H9 (cell line): ENCODE data around the gene YEATS4. TPM values are rescaled to one million over a fixed set of nuclear protein-coding genes. Genes with fewer than 3 reads are reported as not detected.

Source experiments
- DNase-seq: peaks from one replicate; pipeline ENCODE4 v3.0.0-alpha.2; 2017
- H2AFZ ChIP-seq: one replicate; pipeline ENCODE4 v1.6.1; 2013; ENCODE audit warnings: mild to moderate bottlenecking, low read length, control low read depth, moderate library complexity
- H2AK5ac ChIP-seq: 2 replicates; pipeline ENCODE4 v1.6.1; 2013; ENCODE audit warnings: low read length, control low read depth, mixed read lengths; ENCODE audit not compliant: insufficient read length
- H2BK120ac ChIP-seq: one replicate; pipeline ENCODE4 v1.6.1; 2013; ENCODE audit warnings: low read depth, mild to moderate bottlenecking, low read length, control low read depth, inconsistent platforms; ENCODE audit not compliant: poor library complexity, severe bottlenecking
- H2BK12ac ChIP-seq: 2 replicates; pipeline ENCODE4 v1.6.1; 2013; ENCODE audit warnings: low read length, control low read depth, mixed read lengths, low read depth; ENCODE audit not compliant: insufficient read length
- H2BK15ac ChIP-seq: 2 replicates; pipeline ENCODE4 v1.6.1; 2013; ENCODE audit warnings: low read depth, low read length, control low read depth
- H2BK20ac ChIP-seq: one replicate; pipeline ENCODE4 v1.6.1; 2013; ENCODE audit warnings: low read depth, mild to moderate bottlenecking, low read length, control low read depth, inconsistent platforms; ENCODE audit not compliant: poor library complexity, severe bottlenecking
- H2BK5ac ChIP-seq: 2 replicates; pipeline ENCODE4 v1.6.1; 2013; ENCODE audit warnings: low read length, control low read depth, mixed read lengths; ENCODE audit not compliant: insufficient read length
- H3K14ac ChIP-seq: 2 replicates; pipeline ENCODE4 v1.6.1; 2013; ENCODE audit warnings: low read length, control low read depth; ENCODE audit not compliant: insufficient read depth
- H3K18ac ChIP-seq: 2 replicates; pipeline ENCODE4 v1.6.1; 2013; ENCODE audit warnings: low read depth, mild to moderate bottlenecking, mixed read lengths, low read length, control low read depth; ENCODE audit not compliant: insufficient read length
- H3K23ac ChIP-seq: 2 replicates; pipeline ENCODE4 v1.6.1; 2013; ENCODE audit warnings: low read length, control low read depth, mixed read lengths, low read depth; ENCODE audit not compliant: insufficient read length
- H3K23me2 ChIP-seq: 2 replicates; pipeline ENCODE4 v1.6.1; 2013; ENCODE audit warnings: low read depth, mild to moderate bottlenecking, mixed read lengths, low read length, control low read depth; ENCODE audit not compliant: insufficient read length, poor library complexity, severe bottlenecking
- H3K27ac ChIP-seq: 2 replicates; pipeline ENCODE4 v1.5.1; 2013; ENCODE audit warnings: low read length, control low read depth, mixed read lengths, low read depth; ENCODE audit not compliant: insufficient read length
- H3K27me3 ChIP-seq: 2 replicates; pipeline ENCODE4 v1.6.1; 2013; ENCODE audit warnings: low read length, control low read depth, inconsistent platforms; ENCODE audit not compliant: insufficient read depth
- H3K4ac ChIP-seq: 2 replicates; pipeline ENCODE4 v1.6.1; 2013; ENCODE audit warnings: low read depth, mild to moderate bottlenecking, control low read depth, inconsistent platforms, low read length, moderate library complexity
- H3K4me1 ChIP-seq: 2 replicates; pipeline ENCODE4 v1.6.1; 2013; ENCODE audit warnings: low read length, control low read depth, inconsistent platforms; ENCODE audit not compliant: insufficient read depth
- H3K4me2 ChIP-seq: 2 replicates; pipeline ENCODE4 v1.6.1; 2013; ENCODE audit warnings: low read length, control low read depth, mixed read lengths; ENCODE audit not compliant: insufficient read length, insufficient read depth
- H3K56ac ChIP-seq: 2 replicates; pipeline ENCODE4 v1.6.1; 2013; ENCODE audit warnings: low read depth, mild to moderate bottlenecking, mixed read lengths, low read length, control low read depth; ENCODE audit not compliant: insufficient read length
- H3K79me1 ChIP-seq: 2 replicates; pipeline ENCODE4 v1.6.1; 2013; ENCODE audit warnings: low read depth, mild to moderate bottlenecking, moderate library complexity, low read length, control low read depth, inconsistent platforms; ENCODE audit not compliant: insufficient read depth, poor library complexity, severe bottlenecking
- H3K79me2 ChIP-seq: 2 replicates; pipeline ENCODE4 v1.6.1; 2013; ENCODE audit warnings: low read length, control low read depth, inconsistent platforms; ENCODE audit not compliant: insufficient read depth
- H3K9ac ChIP-seq: 2 replicates; pipeline ENCODE4 v1.6.1; 2013; ENCODE audit warnings: low read length, control low read depth, mixed read lengths; ENCODE audit not compliant: insufficient read length; ENCODE audit errors: extremely low read depth
- H3K9me3 ChIP-seq: one replicate; pipeline ENCODE4 v1.6.1; 2013; ENCODE audit warnings: low read depth, low read length, inconsistent platforms; ENCODE audit not compliant: control insufficient read depth
- H3T11ph ChIP-seq: one replicate; pipeline ENCODE4 v1.6.1; 2013; ENCODE audit warnings: mild to moderate bottlenecking, low read length, control low read depth, inconsistent platforms
- H4K20me1 ChIP-seq: one replicate; pipeline ENCODE4 v1.6.1; 2013; ENCODE audit not compliant: control insufficient read depth, insufficient read length, insufficient read depth
- H4K5ac ChIP-seq: 2 replicates; pipeline ENCODE4 v1.6.1; 2013; ENCODE audit warnings: low read depth, mild to moderate bottlenecking, mixed read lengths, low read length, control low read depth; ENCODE audit not compliant: insufficient read length
- H4K8ac ChIP-seq: replicated peaks from 2 replicates; pipeline ENCODE4 v1.6.1; 2013; ENCODE audit warnings: low read length, control low read depth, mixed read lengths, low read depth; ENCODE audit not compliant: insufficient read length
- H4K91ac ChIP-seq: 2 replicates; pipeline ENCODE4 v1.6.1; 2013; ENCODE audit warnings: low read depth, mild to moderate bottlenecking, moderate library complexity, mixed read lengths, low read length, control low read depth; ENCODE audit not compliant: insufficient read length
- H3K27ac Mint-ChIP-seq, 3 experiments: 2 replicates in 2 of 3; 3 replicates in 1 of 3; pipeline ENCODE4 v1.8.0; 2020 to 2021; ENCODE audit warnings: mixed read lengths in 3 of 3, mild to moderate bottlenecking in 1 of 3, moderate library complexity in 1 of 3
- H3K27me3 Mint-ChIP-seq: 2 replicates; pipeline ENCODE4 v1.8.0; 2021; ENCODE audit warnings: low read depth, mild to moderate bottlenecking, moderate library complexity, mixed read lengths
- H3K36me3 Mint-ChIP-seq, 3 experiments: 2 replicates in 2 of 3; 3 replicates in 1 of 3; pipeline ENCODE4 v1.8.0; 2020 to 2021; ENCODE audit warnings: low read depth in 3 of 3, mixed read lengths in 3 of 3; ENCODE audit not compliant: insufficient read depth in 1 of 3
- H3K4me1 Mint-ChIP-seq, 2 experiments: 2 replicates each; pipeline ENCODE4 v1.8.0; 2020; ENCODE audit warnings: mixed read lengths in 2 of 2
- H3K4me3 Mint-ChIP-seq, 2 experiments: 2 replicates in 1 of 2; 3 replicates in 1 of 2; pipeline ENCODE4 v1.8.0; 2020 to 2021; ENCODE audit warnings: mild to moderate bottlenecking in 2 of 2, mixed read lengths in 2 of 2, moderate library complexity in 1 of 2
- H3K9me3 Mint-ChIP-seq, 2 experiments: 2 replicates in 1 of 2; 3 replicates in 1 of 2; pipeline ENCODE4 v1.8.0; 2020; ENCODE audit warnings: mild to moderate bottlenecking in 2 of 2, mixed read lengths in 2 of 2, moderate library complexity in 1 of 2
- WGBS: extraction: QIAGEN DNeasy Blood & Tissue Kit; methylation state at CpG from one replicate; pipeline ENCODE4 v1.1.7; 2013; ENCODE audit warnings: missing lambda C conversion rate, low lambda C conversion rate, mixed read lengths; ENCODE audit not compliant: insufficient read length; ENCODE audit errors: extremely low coverage; 5-methylcytosine and 5-hydroxymethylcytosine counted together
- total RNA-seq: library from RNA; stranded (reverse); gene quantifications from 2 replicates; pipeline ENCODE4 v1.2.1, GENCODE V29; 2021
- TF ChIP-seq, protein P1 (sequence below): fragments of 200-600 bp; sonication (generic); conservative IDR thresholded peaks from 3 replicates; pipeline ENCODE4 v1.8.0; 2021; ENCODE audit warnings: antibody characterized with exemption, mild to moderate bottlenecking

Gene YEATS4
- total RNA-seq, 1 experiment from 2014 or later = 35.6 TPM

DNA sequence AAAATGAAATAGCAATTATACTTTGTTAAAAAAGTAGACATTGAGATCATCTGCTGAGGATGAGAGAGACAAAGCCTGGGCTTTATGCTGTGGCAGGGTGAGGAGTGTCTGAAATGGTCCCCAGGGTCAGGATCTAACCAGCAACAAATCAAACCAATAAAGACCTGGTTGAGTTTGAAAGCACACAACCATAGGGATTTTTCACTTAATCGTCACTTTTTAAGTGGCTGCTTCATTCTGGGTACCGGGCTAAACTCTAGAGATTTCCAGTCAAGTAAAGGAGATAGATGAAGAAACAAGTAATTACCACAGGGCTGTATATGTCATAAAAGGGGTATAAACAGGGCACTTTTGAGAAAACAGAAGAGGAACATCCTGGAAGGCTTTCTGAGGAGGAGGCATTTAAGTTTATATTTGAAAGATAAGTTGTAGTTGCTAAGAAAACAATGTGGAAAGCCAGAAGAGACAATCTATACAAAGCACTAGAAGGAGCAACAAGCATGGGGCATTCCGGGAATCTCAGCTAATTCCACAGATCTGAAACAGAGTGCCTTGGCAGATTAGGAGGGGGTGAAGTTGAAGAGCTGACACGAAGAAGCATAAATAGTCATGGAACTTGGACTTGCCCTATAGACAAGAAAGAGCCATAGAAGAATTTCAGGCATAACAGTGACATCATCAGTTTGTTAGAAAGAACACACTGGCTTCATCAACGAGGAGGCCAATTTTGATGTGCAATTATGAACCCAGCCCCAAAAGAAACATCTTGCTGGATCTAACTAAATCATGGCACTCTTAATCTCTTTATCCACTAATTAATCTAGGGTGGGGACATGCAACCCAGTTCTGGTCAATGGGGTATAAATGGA is 63.7 kb downstream of the YEATS4 start:
- Mint-ChIP-seq H3K27ac (no peak overlapping the region), H3K4me1 (0 out of 4 replicates have a peak, but pooled peaks cover 0 to 3% of the 10 kb centered on the region in 2 experiments), H3K27me3 (no peaks in the 10 kb centered on the region), H3K4me3 (no peak overlapping the region), H3K36me3 (no peaks in the 10 kb centered on the region), H3K9me3 (no peaks in the 10 kb centered on the region)
- no peak for DNase-seq
- TF ChIP-seq, protein P1, sequence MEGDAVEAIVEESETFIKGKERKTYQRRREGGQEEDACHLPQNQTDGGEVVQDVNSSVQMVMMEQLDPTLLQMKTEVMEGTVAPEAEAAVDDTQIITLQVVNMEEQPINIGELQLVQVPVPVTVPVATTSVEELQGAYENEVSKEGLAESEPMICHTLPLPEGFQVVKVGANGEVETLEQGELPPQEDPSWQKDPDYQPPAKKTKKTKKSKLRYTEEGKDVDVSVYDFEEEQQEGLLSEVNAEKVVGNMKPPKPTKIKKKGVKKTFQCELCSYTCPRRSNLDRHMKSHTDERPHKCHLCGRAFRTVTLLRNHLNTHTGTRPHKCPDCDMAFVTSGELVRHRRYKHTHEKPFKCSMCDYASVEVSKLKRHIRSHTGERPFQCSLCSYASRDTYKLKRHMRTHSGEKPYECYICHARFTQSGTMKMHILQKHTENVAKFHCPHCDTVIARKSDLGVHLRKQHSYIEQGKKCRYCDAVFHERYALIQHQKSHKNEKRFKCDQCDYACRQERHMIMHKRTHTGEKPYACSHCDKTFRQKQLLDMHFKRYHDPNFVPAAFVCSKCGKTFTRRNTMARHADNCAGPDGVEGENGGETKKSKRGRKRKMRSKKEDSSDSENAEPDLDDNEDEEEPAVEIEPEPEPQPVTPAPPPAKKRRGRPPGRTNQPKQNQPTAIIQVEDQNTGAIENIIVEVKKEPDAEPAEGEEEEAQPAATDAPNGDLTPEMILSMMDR = no peak
- Histone ChIP-seq H3K56ac (no peak overlapping the region), H2BK20ac (no peak overlapping the region), H3T11ph (no peak overlapping the region), H3K4me2 (no peak overlapping the region), H2BK120ac (no peak overlapping the region), H4K8ac (no peak overlapping the region), H3K4ac (no peak overlapping the region), H3K79me1 (no peaks in the 10 kb centered on the region), H2AK5ac (no peak overlapping the region), H3K18ac (no peak overlapping the region), H3K14ac (no peak overlapping the region), H2BK5ac (no peak overlapping the region), H3K23ac (no peak overlapping the region), H3K27me3 (no peaks in the 10 kb centered on the region), H2BK15ac (no peak overlapping the region), H3K4me1 (no peaks in the 10 kb centered on the region; the same call in 1 of the 2 replicates), H3K27ac (no peak overlapping the region), H3K9ac (no peak overlapping the region), H3K23me2 (no peaks in the 10 kb centered on the region), H4K91ac (no peak overlapping the region), H2BK12ac (no peak overlapping the region), H4K20me1 (no peaks in the 10 kb centered on the region), H3K9me3 (no peaks in the 10 kb centered on the region), H4K5ac (no peak overlapping the region), H2AFZ (no peak overlapping the region), H3K79me2 (no peaks in the 10 kb centered on the region)
- WGBS = no CpG with 5 or more reads among the region's 5 CpGs
